Common myeloid progenitor, CD34-positive (primary cell): ENCODE results near the gene RYK.
A peak's percentile ranks its signal among the peaks of the same experiment; 100 is the strongest.

Source experiments
- CTCF ChIA-PET: fragments of 350-600 bp; sonication (Branson Sonifier 250); formaldehyde crosslinking; loops from one replicate; lab custom pipeline; 2021; ENCODE audit warnings: antibody characterized with exemption; lab: Charles Lee
- POLR2A ChIA-PET: fragments of 350-600 bp; sonication (Branson Sonifier 250); formaldehyde crosslinking; loops from one replicate; lab custom pipeline; 2021; ENCODE audit warnings: antibody characterized with exemption; lab: Charles Lee
- DNase-seq, 3 donors: peaks; one replicate each; pipeline versions ENCODE4 v3.0.0 to v3.0.0-alpha.2; 2013
- H3K27ac ChIP-seq, 2 experiments: 1 replicate in 1 of 2; 2 replicates in 1 of 2; pipeline ENCODE4 v1.7.0; 2013; ENCODE audit warnings: inconsistent platforms in 2 of 2, low read length in 2 of 2, mild to moderate bottlenecking in 2 of 2, low read depth in 1 of 2, moderate library complexity in 1 of 2; ENCODE audit not compliant: severe bottlenecking in 2 of 2, insufficient read depth in 1 of 2, poor library complexity in 1 of 2
- H3K27me3 ChIP-seq, 5 experiments: replicated peaks in 2 of 5; 1 replicate in 3 of 5; 2 replicates in 2 of 5; pipeline versions ENCODE4 v1.6.1 to v1.7.0; 2013; ENCODE audit warnings: low read length in 4 of 5, mild to moderate bottlenecking in 2 of 5, moderate library complexity in 2 of 5, inconsistent platforms in 1 of 5; ENCODE audit not compliant: insufficient read depth in 5 of 5, control insufficient read depth in 4 of 5
- H3K36me3 ChIP-seq, 4 experiments: 1 replicate in 2 of 4; 2 replicates in 2 of 4; pipeline versions ENCODE4 v1.6.1 to v1.7.0; 2013; ENCODE audit warnings: low read length in 3 of 4, control low read depth in 1 of 4, mild to moderate bottlenecking in 1 of 4; ENCODE audit not compliant: control insufficient read depth in 4 of 4, insufficient read depth in 4 of 4
- H3K4me1 ChIP-seq, 4 experiments: 1 replicate in 3 of 4; 2 replicates in 1 of 4; pipeline versions ENCODE4 v1.6.1 to v1.7.1; 2013; ENCODE audit warnings: low read length in 3 of 4, mild to moderate bottlenecking in 3 of 4, control low read depth in 1 of 4, inconsistent platforms in 1 of 4, moderate library complexity in 1 of 4; ENCODE audit not compliant: control insufficient read depth in 4 of 4, insufficient read depth in 4 of 4; ENCODE audit errors: control extremely low read depth in 1 of 4
- H3K4me3 ChIP-seq, 7 experiments: 1 replicate in 4 of 7; 2 replicates in 3 of 7; pipeline versions ENCODE4 v1.5.1 to v1.7.0; 2013; ENCODE audit warnings: mild to moderate bottlenecking in 7 of 7, low read length in 6 of 7, moderate library complexity in 6 of 7, inconsistent platforms in 2 of 7, low read depth in 2 of 7, control low read depth in 1 of 7; ENCODE audit not compliant: insufficient read depth in 4 of 7, control insufficient read depth in 1 of 7; ENCODE audit errors: extremely low read depth in 1 of 7
- H3K9me3 ChIP-seq, 5 experiments: 1 replicate in 4 of 5; 2 replicates in 1 of 5; pipeline versions ENCODE4 v1.6.1 to v1.7.1; 2013; ENCODE audit warnings: low read length in 4 of 5, mild to moderate bottlenecking in 2 of 5, inconsistent platforms in 1 of 5, low read depth in 1 of 5, moderate library complexity in 1 of 5; ENCODE audit not compliant: control insufficient read depth in 4 of 5, insufficient read depth in 2 of 5; ENCODE audit errors: control extremely low read depth in 1 of 5
- WGBS: methylation state at CpG from one replicate; pipeline ENCODE4 v1.1.5; 2013; ENCODE audit not compliant: insufficient coverage; 5-methylcytosine and 5-hydroxymethylcytosine counted together

RYK gene

GRCh38 chr3:134249296-134249841 is 1.3 kb downstream of the RYK start:
- CTCF ChIA-PET: interaction anchor here (0.6 to 1.6 kb wide), 4 partner anchors 24 to 238 kb away, joined by 3 to 7 read pairs (median 4); no protein-coding TSS in a partner anchor
- H3K4me3 ChIP-seq: peak overlapping the region in 6 of 7 experiments; percentile 70 to 85 (median 80)
- peak in 1 of 3 donors; percentile 7 for DNase-seq
- H3K27ac ChIP-seq: peak overlapping the region in 1 of 2 experiments; percentile 54
- H3K36me3 ChIP-seq: no peaks in the 10 kb centered on the region
- H3K27me3 ChIP-seq: no peaks in the 10 kb centered on the region
- no peaks in the 10 kb centered on the region for H3K9me3 ChIP-seq
- POLR2A ChIA-PET: no interaction called here
- peaks cover 9 to 35% (median 18%) of the 10 kb centered on the region in 4 experiments for H3K4me1 ChIP-seq
- 0% methylated on average over 3 of the region's 4 CpGs for WGBS

GRCh38 chr3:134244921-134245320 is 5.7 kb downstream of the RYK start:
- CTCF ChIA-PET: no interaction called here
- H3K27me3 ChIP-seq: no peaks in the 10 kb centered on the region
- no peaks in the 10 kb centered on the region for H3K36me3 ChIP-seq
- H3K4me3 ChIP-seq: no peak overlapping the region
- 100% methylated on average over 2 of the region's 2 CpGs for WGBS
- peaks cover 5 to 21% (median 9%) of the 10 kb centered on the region in 4 experiments for H3K4me1 ChIP-seq
- no peak for DNase-seq
- H3K9me3 ChIP-seq: no peaks in the 10 kb centered on the region
- H3K27ac ChIP-seq: no peak overlapping the region
- POLR2A ChIA-PET: no interaction called here

GRCh38 chr3:134242649-134243617 is 7.7 kb downstream of the RYK start:
- DNase-seq: peak in 2 of 3 donors; percentile 30 to 35
- no peaks in the 10 kb centered on the region for H3K36me3 ChIP-seq
- no peak overlapping the region for H3K27ac ChIP-seq
- no peak overlapping the region for H3K4me3 ChIP-seq
- H3K9me3 ChIP-seq: no peaks in the 10 kb centered on the region
- WGBS: 100% methylated on average over 3 of the region's 3 CpGs
- ChIA-PET CTCF (interaction anchor here (1.7 to 2.3 kb wide), 2 partner anchors 9 to 10 kb away, joined by 5 to 7 read pairs; no protein-coding TSS in a partner anchor), POLR2A (interaction anchor here (0.7 kb wide), 1 partner anchor 58 kb away, joined by 4 read pairs; no protein-coding TSS in a partner anchor)
- H3K27me3 ChIP-seq: no peaks in the 10 kb centered on the region
- peaks cover 0 to 13% (median 5%) of the 10 kb centered on the region in 4 experiments for H3K4me1 ChIP-seq

GRCh38 chr3:134239538-134239937 is 11.1 kb downstream of the RYK start:
- no peak overlapping the region for H3K27ac ChIP-seq
- CTCF ChIA-PET: no interaction called here
- H3K9me3 ChIP-seq: no peaks in the 10 kb centered on the region
- WGBS: no CpG with 5 or more reads among the region's 1 CpG
- no peak overlapping the region for H3K4me3 ChIP-seq
- no peaks in the 10 kb centered on the region for H3K36me3 ChIP-seq
- peaks cover 0 to 21% (median 6%) of the 10 kb centered on the region in 4 experiments for H3K4me1 ChIP-seq
- DNase-seq: no peak
- H3K27me3 ChIP-seq: no peaks in the 10 kb centered on the region
- POLR2A ChIA-PET: interaction anchor here (0.8 kb wide), 1 partner anchor 11 kb away, joined by 3 read pairs; no protein-coding TSS in a partner anchor

- no peak overlapping the region for H3K27ac ChIP-seq
- H3K4me3 ChIP-seq: no peak overlapping the region
- DNase-seq: no peak
- H3K4me1 ChIP-seq: peaks cover 0 to 15% (median 4%) of the 10 kb centered on the region in 4 experiments
- H3K27me3 ChIP-seq: no peaks in the 10 kb centered on the region
- POLR2A ChIA-PET: no interaction called here
- H3K36me3 ChIP-seq: no peaks in the 10 kb centered on the region
- CTCF ChIA-PET: interaction anchor here (1.2 to 3.2 kb wide), 3 partner anchors 9 to 70 kb away, joined by 3 to 13 read pairs (median 4); no protein-coding TSS in a partner anchor
- 85% methylated on average over 2 of the region's 4 CpGs for WGBS
- H3K9me3 ChIP-seq: no peaks in the 10 kb centered on the region
Observed at GRCh38 chr3:134237454-134238145, 13.1 kb downstream of the RYK start.

- H3K9me3 ChIP-seq: no peaks in the 10 kb centered on the region
- H3K4me1 ChIP-seq: peaks cover 0 to 12% (median 4%) of the 10 kb centered on the region in 4 experiments
- no peak for DNase-seq
- CTCF ChIA-PET: interaction anchor here (0.9 to 3.2 kb wide), 3 partner anchors 10 to 24 kb away, joined by 3 to 13 read pairs (median 4); no protein-coding TSS in a partner anchor
- no peak overlapping the region for H3K4me3 ChIP-seq
- POLR2A ChIA-PET: no interaction called here
- no peaks in the 10 kb centered on the region for H3K27me3 ChIP-seq
- no peaks in the 10 kb centered on the region for H3K36me3 ChIP-seq
- no peak overlapping the region for H3K27ac ChIP-seq
- WGBS: 70% methylated on average over 3 of the region's 3 CpGs
Observed at GRCh38 chr3:134236505-134237170, 14.0 kb downstream of the RYK start.
